Stimulated activated CD4-positive, alpha-beta T cell treated with anti-CD3 and anti-CD28 coated beads, Interleukin-15, amount 100 ng/mL, for 24 hours (primary cell): ENCODE measurements around the gene IFT43.
"Not testable (repeated sequence)": the region's sequence is repeated elsewhere in the genome, so short reads cannot be mapped to it uniquely, and the experiment has no call there.

Experiments
- DNase-seq: peaks from one replicate; pipeline ENCODE4 v3.0.0-alpha.2; 2020

The IFT43 gene

DNA sequence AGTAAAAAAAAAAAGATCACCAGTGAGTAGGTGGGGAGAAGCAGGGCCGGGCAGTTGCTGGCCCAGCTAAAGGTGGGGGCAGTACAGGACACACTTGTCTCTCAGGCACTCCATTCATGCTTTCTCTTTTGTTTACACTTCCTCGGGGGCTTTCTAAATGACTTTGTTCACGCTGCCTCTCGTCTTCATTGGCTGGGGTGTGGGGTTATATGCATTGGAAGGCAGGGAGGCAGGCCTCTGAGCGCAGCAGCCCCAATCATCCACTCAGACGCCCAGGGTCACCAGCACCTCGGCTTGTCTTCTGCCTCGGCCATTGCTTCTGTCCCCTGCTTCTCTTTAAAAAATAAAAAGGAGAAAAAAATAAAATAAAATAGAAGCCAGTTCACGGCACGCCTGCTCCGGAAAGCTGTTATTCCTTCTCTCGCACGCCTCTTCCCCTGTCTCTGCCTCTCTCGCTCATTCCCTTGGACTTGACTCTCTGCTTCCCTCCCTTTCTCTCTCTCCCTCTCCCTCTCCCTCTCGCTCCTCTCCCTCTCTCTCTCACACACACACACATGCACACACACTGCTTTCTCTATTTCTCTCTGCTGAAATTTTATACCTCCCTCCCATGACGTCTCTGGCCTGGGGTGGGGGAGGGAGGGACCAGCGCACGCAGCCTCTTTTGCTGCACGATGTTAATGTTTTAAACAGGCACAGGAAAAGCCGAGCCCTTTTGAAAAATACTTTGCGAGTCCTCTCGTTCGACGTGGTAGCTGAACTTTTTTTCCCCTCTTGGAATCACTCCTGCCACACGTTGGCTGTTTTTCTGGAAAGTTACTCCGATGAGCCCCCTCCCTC is 3.9 kb upstream of the IFT43 start, which contains the start of gene TGFB3:
TSS of gene TGFB3 (minus strand) at position 570 of the 840 bp plus-strand sequence. CDS start 1,102 bp downstream, outside the sequence.
- DNase-seq = peak; percentile 58

DNA sequence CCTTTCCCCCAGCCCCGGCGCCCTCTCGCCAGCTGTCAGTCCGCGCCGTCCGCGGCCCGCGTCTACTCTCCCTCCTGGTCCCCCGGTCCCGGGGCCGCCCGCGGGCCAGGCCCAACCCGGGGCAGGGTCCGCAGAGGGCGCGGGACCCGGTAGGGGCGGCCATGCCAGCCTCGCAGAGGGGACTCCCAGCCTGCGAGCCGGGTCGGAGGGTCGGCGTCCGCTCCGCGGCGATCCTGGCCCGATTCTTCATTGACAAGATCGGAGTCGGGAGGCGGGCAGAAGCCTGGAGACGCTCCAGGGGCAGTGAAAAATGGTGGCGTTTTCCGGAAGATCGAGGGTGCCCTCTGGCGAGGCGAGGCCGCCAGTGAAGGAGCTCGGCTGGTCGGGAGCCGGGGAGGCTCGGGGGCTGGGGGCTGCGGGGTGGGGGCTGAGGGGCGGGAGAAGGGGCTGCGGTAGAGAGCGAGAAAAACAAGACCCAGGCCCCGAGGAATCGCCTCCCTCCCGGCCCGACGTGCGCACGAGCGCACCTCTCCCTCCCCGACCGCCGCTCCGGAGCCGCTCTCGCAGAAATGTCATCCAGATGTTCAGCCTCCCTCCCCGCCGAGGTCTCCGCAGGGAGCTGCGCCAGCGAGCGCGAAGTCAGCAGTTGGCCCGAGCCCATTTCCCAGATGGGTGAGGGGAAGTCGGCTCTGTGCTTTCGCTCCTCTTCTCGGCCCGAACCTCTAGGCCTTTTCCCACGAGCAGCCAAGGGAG is 3.1 kb upstream of the IFT43 start:
- peak; percentile 81 for DNase-seq

DNA sequence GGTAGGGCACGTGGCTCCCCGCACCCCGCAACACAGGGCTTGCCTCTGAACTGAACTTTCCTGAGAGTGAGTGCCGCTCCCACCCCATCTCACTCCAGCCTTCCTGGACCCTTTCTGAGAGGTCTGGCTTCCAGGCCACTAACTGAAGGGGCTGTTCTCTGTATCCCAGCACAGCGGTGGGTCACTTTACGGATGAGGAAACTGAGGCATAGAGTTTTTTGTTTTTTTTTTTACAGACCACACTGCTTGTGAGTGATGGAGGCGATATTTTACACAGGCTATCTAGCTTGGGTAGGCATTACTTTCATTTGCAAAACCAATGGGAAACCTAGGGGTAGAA is 2.6 kb upstream of the IFT43 start:
- DNase-seq = no peak

DNA sequence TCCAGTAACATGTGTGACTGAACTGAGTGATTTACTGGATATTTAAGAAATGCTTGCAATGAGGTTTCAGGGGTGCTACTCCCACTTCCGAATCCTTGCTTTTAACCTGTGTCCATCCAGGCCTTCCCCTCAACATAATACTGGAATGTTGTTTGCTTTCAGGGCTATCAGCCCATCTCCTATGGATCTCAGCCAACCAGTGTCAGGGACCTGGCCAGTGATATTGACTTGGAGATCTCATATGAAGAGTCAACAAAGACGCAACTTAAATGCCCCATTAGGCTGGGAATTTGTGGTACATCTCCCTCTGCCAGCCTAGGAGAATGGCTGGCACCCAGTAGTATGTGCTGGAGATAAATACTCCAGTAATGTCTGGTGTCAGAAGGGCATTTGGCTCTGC is 889 bp upstream of the IFT43 start:
- DNase-seq = no peak

DNA sequence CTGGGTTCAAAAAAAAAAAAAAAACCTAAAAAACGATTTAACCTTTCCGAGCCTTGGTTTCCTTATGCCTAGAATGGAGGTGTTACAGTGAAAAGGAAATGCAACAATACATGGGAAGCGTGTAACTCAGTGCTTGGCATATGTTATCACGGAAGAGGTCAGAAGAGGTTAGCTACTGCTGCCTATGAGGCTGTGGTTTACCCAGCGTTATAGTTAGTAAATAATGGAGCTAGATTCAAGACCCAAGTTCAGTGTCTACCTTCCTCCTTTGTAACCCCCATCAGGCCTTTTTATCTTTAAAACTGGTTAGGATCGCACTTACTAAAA is 839 bp downstream of the IFT43 start:
- DNase-seq = no peak

DNA sequence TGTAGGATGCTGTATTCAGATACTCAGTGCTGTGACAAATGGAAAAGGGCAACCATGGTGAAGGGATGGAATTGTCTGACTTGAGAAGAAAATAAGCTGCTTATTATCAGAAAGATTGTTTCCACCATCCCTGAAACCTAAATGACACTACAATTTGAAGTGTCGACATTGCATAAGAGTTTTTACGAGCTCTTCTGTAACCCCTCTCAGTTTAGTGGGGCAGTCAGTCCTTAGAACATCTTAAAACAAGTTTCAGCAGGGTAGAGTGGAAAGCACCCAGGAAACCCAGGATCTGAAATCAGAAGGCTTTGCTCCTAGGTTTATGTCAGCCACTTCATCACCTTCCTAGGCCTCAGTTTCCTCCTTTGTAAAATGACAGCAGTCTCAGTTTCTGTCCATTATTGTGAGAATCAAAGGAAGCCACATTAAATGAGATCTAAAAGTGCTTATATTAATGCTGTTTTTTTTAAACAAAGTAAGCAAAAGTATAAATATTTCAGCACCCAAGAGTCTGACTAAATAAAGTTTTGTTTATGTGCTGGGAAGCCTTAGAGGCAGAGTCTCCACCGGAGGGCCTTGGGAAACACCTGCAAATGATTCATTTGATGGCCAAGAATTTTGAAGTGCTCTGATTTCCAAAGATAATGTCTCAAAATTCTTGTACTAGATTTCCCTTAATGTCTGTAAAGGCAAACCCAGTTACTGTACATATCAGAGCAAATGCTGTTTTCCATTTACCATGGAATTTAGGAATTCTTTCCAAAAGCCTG is 1.8 kb downstream of the IFT43 start:
- DNase-seq = no peak

DNA sequence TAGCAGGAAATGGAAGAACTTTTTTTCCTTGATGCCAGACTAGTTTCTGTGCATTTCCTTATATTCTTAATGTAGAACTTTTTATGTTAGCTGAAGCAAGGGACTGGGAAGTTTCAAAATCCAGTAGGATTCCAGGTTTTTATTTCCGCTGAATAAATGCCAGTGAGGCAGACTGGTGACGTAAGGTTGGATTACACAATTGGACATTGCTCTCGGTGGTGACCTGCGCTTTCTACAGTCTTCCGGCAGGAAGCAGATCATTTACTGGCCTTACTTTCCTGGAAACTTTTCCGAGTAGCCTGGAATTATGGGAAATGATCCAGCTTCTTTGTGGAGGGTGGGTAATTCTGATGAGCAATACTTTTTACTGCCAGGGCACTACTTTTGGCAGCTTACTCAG is 3.6 kb downstream of the IFT43 start:
- no peak for DNase-seq

DNA sequence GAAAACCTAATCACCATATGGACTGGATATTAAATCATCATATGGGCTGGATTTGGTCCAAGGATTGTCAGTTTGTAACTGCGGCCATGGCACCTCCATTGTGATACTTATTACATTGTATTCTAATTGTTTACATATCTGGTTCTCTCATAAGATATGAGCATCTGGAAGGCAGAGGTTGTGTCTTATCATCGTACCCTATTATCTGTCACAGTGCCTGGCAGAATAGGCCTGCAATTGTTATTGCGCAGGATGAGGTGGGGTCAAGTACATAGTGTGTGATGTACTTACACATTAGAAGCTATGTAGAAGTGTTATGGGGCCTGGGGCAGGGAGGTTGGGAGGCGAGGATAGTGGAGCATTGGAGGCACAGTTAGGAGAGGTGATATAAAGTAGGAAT is 4.7 kb downstream of the IFT43 start:
- DNase-seq = no peak

DNA sequence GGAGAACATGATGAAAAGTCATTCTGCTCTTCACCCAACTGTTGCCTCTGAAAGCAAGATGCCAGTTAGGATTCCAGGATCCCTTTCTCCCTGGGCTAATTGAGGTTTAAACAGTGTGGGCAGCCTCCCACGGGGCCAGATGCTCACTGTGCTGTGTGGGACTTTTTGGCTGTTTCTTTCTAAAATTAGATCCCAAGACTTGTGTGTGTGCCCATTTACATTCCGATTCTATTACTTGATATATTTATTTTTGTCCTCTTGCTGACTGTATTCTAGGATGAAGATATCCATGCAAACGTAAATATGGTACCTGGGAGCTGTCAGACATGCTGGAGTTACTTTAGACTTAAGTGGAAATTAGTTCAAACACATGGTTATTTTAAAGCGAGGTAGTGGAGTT is 6.2 kb downstream of the IFT43 start:
- DNase-seq = no peak

DNA sequence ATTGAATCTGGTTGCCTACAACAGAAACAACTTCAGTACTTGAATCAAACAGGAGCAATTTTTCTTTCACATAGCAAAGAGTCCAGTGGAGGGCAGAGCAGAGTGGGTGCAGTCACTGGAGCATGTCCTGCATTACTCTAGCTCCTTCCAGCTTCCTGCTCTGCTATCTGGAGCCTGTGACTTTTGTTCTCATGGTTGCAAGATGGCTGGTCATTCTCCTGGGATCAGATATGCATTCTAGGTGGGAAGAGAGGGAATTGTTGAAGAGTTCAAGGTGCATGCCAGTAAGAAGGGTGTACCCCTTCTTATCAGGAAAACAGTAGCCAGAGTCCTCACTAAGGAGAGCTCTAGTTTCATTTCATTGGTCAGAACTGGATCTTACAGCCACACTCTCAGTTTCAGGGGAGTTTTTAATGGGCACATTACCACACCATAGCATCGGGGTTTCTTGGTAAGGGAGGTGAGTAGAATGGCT is 8.0 kb downstream of the IFT43 start:
- no peak for DNase-seq

DNA sequence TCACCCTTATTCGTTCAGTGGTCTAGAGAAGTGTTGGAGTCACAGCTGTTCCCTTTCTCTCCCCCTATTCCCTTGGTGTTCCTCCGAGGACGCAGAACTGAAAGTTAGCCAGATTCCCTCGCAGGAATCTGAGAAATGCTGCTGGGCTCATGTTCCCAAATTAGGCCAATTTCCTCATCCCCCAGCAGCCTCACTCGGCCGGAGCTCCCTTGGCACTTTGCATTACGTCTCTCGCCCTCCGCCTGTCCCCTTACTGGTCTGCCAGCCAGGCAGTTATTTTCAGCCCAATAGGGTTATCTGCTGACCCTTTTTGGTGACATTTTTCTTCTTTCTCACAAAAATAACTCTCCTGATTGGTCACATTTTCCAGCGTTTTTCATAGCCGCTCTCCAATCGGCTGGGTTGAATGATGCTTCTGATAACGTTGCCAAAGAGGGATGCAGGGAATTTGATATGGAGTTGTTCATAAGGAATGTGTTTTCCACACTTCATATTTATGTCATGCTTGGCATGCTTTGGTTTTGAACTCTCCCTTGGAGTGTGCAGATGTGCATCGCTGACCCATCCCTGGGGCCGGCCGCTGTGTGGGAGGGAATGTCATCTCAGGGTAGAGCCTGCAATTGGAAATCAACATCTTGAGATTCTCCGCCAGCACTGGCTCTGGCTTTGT is 9.9 kb downstream of the IFT43 start:
- no peak for DNase-seq

DNA sequence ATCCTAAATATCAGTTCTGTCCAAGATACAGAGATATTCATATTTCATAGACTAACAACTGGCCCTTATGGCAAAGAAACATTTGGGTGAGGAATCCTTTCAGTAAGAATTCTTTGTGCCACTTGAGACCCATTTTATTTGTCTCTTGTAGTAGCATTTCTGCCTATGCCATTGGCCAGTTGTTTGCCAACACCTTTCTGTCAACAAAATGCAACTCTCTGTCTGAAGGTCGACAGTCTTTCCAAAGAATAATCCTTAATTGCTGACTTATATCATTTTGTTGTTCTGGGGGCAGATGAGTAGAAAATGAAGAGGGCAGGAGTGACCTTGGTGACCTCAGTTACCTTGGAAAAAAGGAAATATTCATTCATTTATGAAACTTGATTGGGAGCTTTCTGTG is 10.9 kb downstream of the IFT43 start:
- no peak for DNase-seq

DNA sequence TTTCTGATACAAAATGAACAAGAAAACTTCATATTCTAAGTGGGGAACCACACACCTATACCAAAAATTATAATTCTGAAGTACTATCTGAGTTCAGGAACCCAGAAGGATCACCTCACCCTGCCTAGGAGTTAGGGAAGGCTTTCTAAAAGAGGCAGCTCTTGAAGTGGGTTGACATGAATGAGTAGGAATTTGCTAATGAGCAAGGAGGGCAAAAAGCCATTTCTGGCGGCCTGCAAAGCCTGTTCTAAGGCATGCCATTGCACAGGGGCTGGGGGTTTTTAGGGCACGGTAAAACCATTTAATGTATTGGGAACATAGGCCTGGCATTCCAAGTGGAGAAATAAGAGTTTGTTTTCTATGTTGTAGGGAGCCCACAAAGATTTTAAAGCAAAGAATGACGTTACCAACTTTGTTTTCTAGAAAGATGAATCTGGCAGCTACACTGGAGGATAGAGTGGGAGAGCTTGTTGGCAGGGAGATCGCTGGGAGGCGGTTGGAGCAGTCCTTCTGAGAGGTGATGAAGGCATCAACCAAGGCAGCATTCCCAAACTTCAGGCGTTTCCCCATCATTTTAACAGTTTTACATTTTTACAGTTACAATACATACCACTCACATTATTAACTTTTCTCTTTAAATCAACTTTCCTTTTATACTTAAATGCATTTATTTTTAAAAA is 14.1 kb downstream of the IFT43 start:
- DNase-seq = no peak

DNA sequence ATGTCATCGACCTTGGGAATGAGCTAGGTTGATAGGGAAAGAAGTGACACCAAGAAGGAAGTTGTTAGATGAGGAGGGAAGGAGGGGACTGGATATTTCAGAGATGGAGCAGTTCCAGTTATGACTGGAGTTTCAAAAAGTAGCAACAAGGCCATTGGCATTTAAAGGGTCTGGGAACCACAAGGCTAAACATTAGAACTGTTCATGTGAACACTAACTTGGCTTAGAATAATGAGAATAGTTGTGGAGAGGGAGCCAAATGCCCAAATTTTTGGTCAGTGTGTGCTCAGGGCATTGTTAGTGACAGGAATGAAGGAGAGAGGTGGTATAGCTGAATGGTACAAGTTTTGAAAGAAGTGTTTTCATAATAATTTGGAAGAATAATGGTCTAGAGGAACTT is 16.8 kb downstream of the IFT43 start:
- DNase-seq = no peak

DNA sequence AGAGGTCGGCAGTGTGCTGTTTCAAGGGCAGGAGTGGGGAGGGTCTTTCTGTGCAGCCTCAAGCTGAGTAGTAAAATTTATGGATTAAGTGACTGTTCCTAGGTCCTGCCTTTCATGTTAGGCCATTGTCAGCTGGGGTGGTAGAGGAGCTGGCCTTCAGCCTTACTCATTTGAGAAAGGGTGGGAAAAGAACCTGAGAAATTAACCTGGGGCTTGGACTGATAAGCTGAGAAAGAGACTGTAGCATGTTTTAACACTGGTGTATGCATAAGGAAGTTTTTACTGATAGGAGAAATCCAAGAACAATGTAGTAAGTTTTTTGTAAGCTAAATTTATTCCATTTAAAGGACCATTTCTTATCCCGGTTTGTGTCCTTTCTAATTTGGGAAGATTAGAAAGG is 20.7 kb downstream of the IFT43 start:
- DNase-seq = no peak

DNA sequence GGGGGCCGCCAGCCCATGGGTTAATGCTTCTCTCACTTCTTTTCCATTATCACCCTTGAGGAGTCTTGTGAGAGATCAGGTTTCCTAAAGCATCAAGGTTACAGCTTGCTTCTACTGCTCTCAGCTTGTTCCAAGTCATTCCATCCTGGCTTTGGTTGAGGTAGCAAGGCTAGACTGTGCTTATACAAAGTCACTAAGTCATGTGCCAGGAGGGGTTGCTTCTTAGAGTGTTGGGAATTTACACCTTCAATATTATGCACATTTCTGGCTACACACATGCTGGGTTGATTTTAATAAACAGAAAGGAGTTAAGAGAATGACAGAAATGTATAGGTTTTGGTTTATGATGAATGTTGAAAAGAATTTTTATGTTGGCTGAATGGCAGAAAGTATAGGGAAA is 21.8 kb downstream of the IFT43 start:
- DNase-seq = no peak

DNA sequence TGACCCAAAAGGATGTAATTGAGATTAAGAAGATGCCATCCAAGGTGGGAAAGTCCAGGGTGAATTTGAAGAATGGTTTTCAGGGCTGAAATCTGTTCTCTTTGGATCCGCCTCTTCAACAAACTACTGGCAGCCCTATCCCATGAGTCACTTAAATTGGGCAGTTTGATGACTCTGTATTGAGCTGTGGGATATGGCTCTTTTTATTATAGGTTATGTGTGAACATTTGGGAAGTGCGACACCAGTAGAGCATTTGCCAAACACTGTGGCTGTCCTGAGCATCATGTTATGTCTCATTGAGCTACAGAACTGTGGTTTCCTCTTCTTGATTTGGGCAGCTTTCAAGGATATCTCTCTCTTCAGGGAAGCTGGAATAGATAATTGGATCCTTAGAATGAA is 22.3 kb downstream of the IFT43 start:
- DNase-seq = no peak

DNA sequence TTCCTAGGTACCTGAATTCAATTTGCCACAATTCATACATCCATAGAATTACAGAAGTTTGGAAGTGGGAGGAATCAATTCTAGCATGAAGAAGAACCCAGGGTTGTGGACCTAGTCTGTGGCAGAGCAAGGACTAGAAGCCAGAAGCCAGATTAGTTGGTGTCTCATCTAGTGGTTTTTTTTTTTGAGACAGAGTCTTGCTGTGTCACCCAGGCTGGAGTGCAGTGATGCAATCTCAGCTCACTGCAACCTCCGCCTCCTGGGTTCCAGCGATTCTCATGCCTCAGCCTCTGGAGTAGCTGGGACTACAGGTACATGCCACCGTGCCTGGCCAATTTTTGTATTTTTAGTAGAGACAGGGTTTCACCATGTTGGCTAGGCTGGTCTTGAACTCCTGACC is 24.1 kb downstream of the IFT43 start:
- DNase-seq = not testable (repeated sequence)

DNA sequence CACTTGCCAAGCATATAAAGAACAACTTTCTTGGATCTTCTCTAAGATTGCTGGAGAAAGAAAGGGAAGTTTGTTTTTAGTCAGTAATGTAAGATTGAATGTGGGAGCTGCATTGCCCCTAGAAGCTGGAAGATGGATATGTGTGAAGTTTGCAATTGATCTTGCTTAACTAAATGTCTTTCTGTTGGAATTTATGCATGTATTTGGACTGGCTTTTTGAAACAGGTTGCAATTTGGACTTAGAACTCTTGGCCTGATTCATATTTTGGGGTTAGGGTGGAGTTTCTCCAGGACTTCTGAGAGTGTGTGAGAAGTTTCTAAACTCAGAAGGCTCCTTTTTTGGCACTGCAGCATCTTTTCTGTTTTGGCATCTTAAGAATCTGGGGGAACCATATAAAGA is 26.4 kb downstream of the IFT43 start:
- no peak for DNase-seq

DNA sequence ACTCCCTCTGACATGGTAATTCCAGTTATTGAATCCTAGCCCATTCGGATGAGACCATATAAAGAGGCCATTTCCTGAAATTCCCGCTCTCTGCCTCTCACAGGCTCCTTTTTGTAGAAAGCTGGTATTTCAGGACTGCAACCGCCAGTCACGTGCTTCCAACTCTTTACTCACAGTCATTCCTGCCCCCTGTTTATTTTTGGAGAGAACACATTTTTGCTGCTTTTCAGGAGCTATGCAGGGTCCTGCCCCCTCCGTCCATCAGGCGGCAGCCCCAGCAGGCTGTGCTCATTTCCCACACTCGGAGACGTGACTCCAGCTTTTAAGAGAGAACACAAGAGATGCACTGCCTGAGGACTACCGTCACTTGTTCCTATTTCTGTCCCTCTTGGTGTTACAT is 26.8 kb downstream of the IFT43 start:
- no peak for DNase-seq

DNA sequence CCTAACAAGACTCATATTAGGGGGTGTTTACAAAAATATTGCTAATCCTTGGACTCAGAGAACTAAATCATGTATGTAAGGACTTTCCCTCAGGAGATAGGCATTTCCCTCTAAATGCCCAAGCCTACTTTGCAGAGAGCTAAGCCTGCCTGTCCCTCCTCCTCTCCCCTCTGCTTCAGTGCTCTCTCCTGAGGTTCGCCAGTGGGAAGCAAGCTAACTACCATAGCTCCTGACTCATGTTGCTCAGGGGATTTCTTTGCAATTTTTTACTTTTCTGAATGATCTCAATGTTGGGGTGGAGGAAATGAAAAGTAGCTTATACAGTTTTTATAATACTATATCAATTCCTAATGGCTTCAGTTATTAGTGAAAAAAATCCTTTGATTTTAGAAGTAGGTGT is 29.6 kb downstream of the IFT43 start:
- DNase-seq = no peak

DNA sequence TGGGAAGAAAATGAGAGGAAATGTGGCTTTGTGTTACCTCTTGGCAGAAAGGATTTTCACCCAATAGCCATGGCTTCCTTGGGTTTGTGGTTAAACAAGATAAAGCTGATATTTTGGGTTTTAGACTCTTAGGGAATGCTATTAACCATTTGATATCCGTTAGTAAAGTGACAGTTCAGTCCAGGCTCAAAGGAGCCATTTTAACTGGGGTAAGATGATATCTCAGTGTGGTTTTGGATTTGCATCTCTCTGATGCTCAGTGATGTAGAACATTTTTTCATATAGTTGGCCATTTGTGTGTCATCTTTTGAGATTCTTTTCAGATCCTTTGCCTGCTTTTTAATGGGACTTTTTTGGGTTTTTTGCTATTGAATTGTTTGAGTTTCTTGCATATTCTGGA is 30.1 kb downstream of the IFT43 start:
- no peak for DNase-seq

DNA sequence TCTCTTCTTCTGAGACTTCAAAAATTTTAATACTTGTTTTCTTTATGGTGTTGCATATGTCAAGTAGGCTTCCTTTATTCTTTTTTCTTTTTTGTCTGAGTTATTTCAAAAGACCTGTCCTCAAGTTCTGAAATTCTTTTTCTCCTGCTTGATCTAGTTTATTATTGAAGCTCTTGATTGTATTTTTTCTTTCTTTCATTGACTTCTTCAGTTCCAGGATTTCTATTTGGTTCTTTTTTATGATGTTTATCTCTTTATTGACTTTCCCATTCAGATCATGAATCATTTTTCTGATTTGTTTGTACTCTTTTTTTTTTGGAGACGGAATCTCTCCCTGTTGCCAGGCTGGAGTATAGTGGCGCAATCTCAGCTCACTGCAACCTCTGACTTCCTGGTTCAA is 34.1 kb downstream of the IFT43 start:
- DNase-seq = no peak
